Psoas muscle (tissue), 8 donors: ENCODE data around the gene MAL. TPM values are rescaled to one million over a fixed set of nuclear protein-coding genes. Genes with fewer than 3 reads are reported as not detected.

Source experiments
- ATAC-seq, 4 donors: fragments of 200-7000 bp; cut with Tn5 transposase; one replicate each; pipeline ENCODE4 v1.9.1; 2020; ENCODE audit warnings: moderate library complexity in 3 of 4, mild to moderate bottlenecking in 2 of 4
- DNase-seq, 2 donors: peaks; one replicate each; pipeline ENCODE4 v3.0.0-alpha.2; 2020
- H3K27ac ChIP-seq: fragments of 200-600 bp; one replicate; pipeline ENCODE4 v1.8.0; 2022
- H3K27me3 ChIP-seq, 3 donors: fragments of 200-600 bp in 1 of 3; one replicate each; pipeline versions ENCODE4 v1.6.1 to v1.8.0; 2013 to 2022; ENCODE audit warnings: low read length in 2 of 3, mild to moderate bottlenecking in 2 of 3, moderate library complexity in 1 of 3; ENCODE audit not compliant: insufficient read depth in 3 of 3
- H3K36me3 ChIP-seq, 2 donors: fragments of 200-600 bp in 1 of 2; one replicate each; pipeline versions ENCODE4 v1.6.1 to v1.8.0; 2013 to 2022; ENCODE audit warnings: low read depth in 1 of 2, mild to moderate bottlenecking in 1 of 2, moderate library complexity in 1 of 2; ENCODE audit not compliant: insufficient read depth in 1 of 2
- H3K4me1 ChIP-seq: fragments of 200-600 bp; one replicate; pipeline ENCODE4 v1.8.0; 2022
- H3K4me3 ChIP-seq: fragments of 200-600 bp; one replicate; pipeline ENCODE4 v1.8.0; 2022; ENCODE audit warnings: mild to moderate bottlenecking
- H3K9me3 ChIP-seq: fragments of 200-600 bp; one replicate; pipeline ENCODE4 v1.8.0; 2022
- CTCF ChIP-seq: fragments of 200-600 bp; IDR thresholded peaks from one replicate; pipeline ENCODE4 v1.8.0; 2022; ENCODE audit warnings: antibody characterized with exemption
- WGBS, 3 donors: extraction: QIAGEN DNeasy Blood & Tissue Kit; methylation state at CpG; one replicate each; pipeline versions ENCODE4 v1.1.6 to v1.1.7; 2013; 5-methylcytosine and 5-hydroxymethylcytosine counted together
- intact Hi-C, 2 donors: fragments of 100-400 bp; cut with DNase I; formaldehyde crosslinking; loops; one replicate each; pipeline versions ENCODE4 v1.11.0 to v1.14.2; 2022
- polyA plus RNA-seq, 3 donors: library from polyadenylated mRNA; stranded (reverse); fragments of 200-250 nt; gene quantifications; one replicate each; pipeline ENCODE4 v1.2.3, GENCODE V29; 2013
- total RNA-seq, 4 donors: library from RNA; stranded (reverse); fragmentation: NEBNext Ultra II Directional in 2 of 4; extraction: Animal tissue kit (Norgen Biotek cat#: 25700) in 2 of 4; gene quantifications; one replicate each; pipeline versions ENCODE4 v1.2.1 to v1.2.4, GENCODE V29; 2021 to 2023
- donor health status: healthy with polysubstance abuse.
- donor health status: DM: no; HTN: no; CAD: no; lungs with moderate emphysema.
- donor health status: Bipolar disorder and iron deficiency.
- donor health status: healthy.
- donor health status: DM: yes; HTN: yes; CAD: no.
- donor health status: DM: no; HTN: no; CAD: no.
- donor health status: DM: no; HTN: no; CAD: no.
- donor health status: DM: yes; HTN: yes; CAD: no.

The MAL gene
- total and polyA plus RNA-seq, 7 donors: 0.53 to 1.5 (median 0.93) TPM; not detected in 1

- TF ChIP-seq CTCF: no peak
- 61 to 69% (median 65%) methylated on average over 23 of the region's 23 CpGs for WGBS, 3 donors
- no peak overlapping the region for H3K4me3 ChIP-seq
- H3K27me3 ChIP-seq: peaks cover 0 to 29% (median 12%) of the 10 kb centered on the region in 3 donors
- no peak for ATAC-seq
- H3K9me3 ChIP-seq: no peaks in the 10 kb centered on the region
- intact Hi-C loops: no loop called here
- H3K27ac ChIP-seq: no peak overlapping the region
- DNase-seq: no peak
- H3K4me1 ChIP-seq: no peaks in the 10 kb centered on the region
- no peaks in the 10 kb centered on the region for H3K36me3 ChIP-seq
Measured at GRCh38 chr2:94996305-94997100, 29.0 kb upstream of the MAL start.

GRCh38 chr2:94997981-94998930, 27.3 kb upstream of the MAL start:
- Histone ChIP-seq H3K4me3 (peak overlapping the region; percentile 25), H3K4me1 (no peaks in the 10 kb centered on the region), H3K36me3 (no peaks in the 10 kb centered on the region), H3K27me3 (peaks cover 0 to 29% (median 12%) of the 10 kb centered on the region in 3 donors), H3K27ac (no peak overlapping the region), H3K9me3 (no peaks in the 10 kb centered on the region)
- no peak for ATAC-seq
- no peak for TF ChIP-seq CTCF
- WGBS, 3 donors: 22 to 24% (median 22%) methylated on average over 52 to 54 of the region's 54 CpGs
- DNase-seq: no peak
- intact Hi-C loops: no loop called here

- intact Hi-C loops: no loop called here
- no peak for TF ChIP-seq CTCF
- DNase-seq (no peak), ATAC-seq (no peak)
- no peaks in the 10 kb centered on the region for H3K36me3 ChIP-seq
- H3K27me3 ChIP-seq: peaks cover 0 to 29% (median 12%) of the 10 kb centered on the region in 3 donors
- WGBS, 3 donors: 96 to 97% (median 97%) methylated on average over 7 of the region's 7 CpGs
- H3K4me1 ChIP-seq: no peaks in the 10 kb centered on the region
- H3K9me3 ChIP-seq: no peaks in the 10 kb centered on the region
- H3K27ac ChIP-seq: no peak overlapping the region
- H3K4me3 ChIP-seq: no peak overlapping the region
Measured at GRCh38 chr2:94999431-94999883, 26.1 kb upstream of the MAL start.

- no peak for TF ChIP-seq CTCF
- WGBS, 3 donors: 60 to 71% (median 64%) methylated on average over 5 of the region's 5 CpGs
Measured at GRCh38 chr2:95001051-95001562, 24.4 kb upstream of the MAL start.

More at GRCh38 chr2:95001051-95001562, 24.4 kb upstream of the MAL start:
- Histone ChIP-seq H3K27ac (no peak overlapping the region), H3K9me3 (no peaks in the 10 kb centered on the region), H3K4me1 (no peaks in the 10 kb centered on the region), H3K27me3 (peaks cover 0 to 25% (median 8%) of the 10 kb centered on the region in 3 donors), H3K36me3 (no peaks in the 10 kb centered on the region), H3K4me3 (no peak overlapping the region)
- DNase-seq: no peak
- intact Hi-C loops: no loop called here
- ATAC-seq: no peak
